ENCODE data around the gene PPM1L.

The PPM1L gene

DNA sequence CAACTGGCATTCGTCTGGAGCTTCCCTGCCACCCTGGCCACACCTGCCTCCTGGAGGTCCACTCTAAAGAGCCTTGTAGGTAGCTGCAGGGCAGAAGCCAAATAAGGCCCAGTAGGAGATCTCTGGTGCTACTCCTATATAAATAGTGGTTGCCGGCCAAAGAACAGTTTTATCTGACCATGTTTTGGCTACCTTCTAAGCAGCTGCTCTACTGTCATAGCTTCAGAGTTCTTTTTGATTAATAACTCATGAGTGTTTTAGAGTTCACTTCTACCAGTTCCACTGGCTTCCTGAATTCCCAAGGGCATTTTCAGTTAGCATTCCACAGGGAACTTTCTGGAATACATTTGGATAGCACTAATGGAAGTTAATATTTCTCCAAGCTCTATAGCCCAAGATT is 194.5 kb downstream of the PPM1L start:
- H3K4me3 ChIP-seq (ENCODE audit: low read depth, low read length), result no peak overlapping the region
- TF ChIP-seq, protein P1, sequence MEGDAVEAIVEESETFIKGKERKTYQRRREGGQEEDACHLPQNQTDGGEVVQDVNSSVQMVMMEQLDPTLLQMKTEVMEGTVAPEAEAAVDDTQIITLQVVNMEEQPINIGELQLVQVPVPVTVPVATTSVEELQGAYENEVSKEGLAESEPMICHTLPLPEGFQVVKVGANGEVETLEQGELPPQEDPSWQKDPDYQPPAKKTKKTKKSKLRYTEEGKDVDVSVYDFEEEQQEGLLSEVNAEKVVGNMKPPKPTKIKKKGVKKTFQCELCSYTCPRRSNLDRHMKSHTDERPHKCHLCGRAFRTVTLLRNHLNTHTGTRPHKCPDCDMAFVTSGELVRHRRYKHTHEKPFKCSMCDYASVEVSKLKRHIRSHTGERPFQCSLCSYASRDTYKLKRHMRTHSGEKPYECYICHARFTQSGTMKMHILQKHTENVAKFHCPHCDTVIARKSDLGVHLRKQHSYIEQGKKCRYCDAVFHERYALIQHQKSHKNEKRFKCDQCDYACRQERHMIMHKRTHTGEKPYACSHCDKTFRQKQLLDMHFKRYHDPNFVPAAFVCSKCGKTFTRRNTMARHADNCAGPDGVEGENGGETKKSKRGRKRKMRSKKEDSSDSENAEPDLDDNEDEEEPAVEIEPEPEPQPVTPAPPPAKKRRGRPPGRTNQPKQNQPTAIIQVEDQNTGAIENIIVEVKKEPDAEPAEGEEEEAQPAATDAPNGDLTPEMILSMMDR (IDR thresholded peaks at IDR 0.05; ENCODE audit: low read depth, low read length), result no peak

DNA sequence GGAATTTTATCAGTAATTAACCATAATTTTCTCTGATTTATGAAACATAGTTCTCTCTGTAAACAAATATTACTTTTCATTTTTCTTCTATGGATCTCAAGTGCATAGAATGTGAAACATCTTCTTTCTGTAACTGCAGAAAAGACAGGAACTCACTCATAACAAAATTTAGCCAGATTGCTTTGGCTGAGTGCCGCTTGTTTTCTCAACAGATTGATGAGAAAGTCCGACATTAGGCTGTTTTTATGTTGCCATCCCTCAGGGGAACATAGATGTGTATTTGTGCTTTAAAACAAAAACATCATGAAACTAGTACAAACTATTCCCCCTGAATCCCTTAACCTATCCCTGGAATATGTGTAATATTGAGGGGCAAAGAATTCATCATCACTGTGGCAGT is 194.9 kb downstream of the PPM1L start:
- TF ChIP-seq, protein P1 (IDR thresholded peaks at IDR 0.05; ENCODE audit: low read depth, low read length), result no peak
- no peak overlapping the region for H3K4me3 ChIP-seq (ENCODE audit: low read depth, low read length)

DNA sequence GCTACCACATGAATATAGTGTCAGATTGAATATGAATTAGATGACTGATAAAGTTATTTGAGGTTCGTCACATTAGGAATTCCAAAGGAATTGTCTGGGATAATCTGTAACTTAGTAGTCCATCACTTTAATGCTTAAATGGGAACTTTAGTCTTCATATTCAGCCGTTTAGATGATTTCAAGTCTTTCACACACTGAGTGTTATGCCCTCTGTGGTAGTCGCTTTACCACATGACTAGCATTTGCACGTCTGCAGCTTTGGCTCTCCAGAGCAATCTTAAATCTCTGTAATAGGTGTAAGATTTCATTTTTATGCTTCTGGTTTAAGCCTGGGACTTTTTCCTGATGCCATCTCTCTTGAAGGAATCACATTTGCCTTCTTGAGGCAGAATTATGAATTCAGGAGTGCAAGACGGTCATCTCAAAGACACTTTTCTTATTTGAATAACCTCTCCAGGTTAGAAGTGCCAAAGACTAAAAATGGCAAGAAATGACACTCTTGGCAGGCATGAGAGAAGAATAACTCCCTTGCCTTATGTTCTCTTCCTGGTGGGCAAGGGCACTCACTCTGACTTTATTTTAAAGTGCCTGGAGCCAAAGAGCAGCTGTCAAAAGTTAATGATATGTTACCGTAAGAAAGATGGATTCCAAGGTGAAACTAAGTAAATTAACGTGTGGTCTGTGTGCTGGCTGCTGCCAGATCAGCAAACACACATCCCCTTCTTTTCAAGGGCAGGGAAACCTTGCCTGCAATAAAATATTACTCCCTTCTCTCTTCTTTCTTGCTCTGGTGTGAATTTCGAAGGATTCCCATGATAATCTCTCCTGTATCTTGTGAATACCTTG is 195.8 kb downstream of the PPM1L start:
- no peak overlapping the region for H3K4me3 ChIP-seq (ENCODE audit: low read depth, low read length)
- TF ChIP-seq, protein P1 (IDR thresholded peaks at IDR 0.05; ENCODE audit: low read depth, low read length), result no peak

DNA sequence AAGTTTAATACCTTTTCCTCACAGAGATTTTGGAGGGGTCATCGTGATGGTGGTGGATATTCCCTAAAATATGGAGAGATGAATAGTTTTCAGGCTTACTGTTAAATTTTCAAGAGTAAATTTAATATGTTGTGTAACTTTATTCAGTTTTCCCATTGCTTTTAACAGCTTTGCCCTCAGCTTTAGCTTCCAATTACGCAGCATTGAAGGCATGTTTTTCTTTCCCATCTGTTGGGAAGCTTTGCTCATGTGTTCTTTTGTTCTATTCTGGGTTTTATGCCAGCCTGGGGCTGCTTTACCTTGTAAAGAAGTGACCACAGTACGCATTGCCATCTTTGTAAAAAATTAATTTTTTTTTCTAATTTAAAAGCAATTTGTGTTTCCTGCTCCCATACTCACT is 197.7 kb downstream of the PPM1L start:
- no peak overlapping the region for H3K4me3 ChIP-seq (ENCODE audit: low read depth, low read length)
- TF ChIP-seq, protein P1 (IDR thresholded peaks at IDR 0.05; ENCODE audit: low read depth, low read length), result no peak

DNA sequence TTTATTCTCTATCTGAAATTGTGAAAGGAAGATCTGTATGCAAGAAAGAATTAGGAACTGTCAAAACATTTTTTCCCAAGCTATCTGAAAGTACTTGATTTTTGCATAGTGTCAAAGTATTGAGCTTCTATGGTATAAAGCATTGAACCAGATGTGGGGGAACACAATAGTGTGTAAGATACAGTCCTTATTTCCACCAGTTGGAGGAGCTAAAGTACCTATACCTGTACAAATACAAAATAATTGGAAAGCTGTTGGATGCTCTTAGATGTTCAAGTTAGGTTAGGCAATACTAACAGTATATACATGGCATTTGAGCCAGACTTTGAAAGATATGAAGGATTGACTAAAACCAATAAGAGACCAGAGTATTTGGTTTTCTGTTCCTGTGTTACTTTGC is 200.8 kb downstream of the PPM1L start:
- TF ChIP-seq, protein P1 (IDR thresholded peaks at IDR 0.05; ENCODE audit: low read depth, low read length), result no peak

DNA sequence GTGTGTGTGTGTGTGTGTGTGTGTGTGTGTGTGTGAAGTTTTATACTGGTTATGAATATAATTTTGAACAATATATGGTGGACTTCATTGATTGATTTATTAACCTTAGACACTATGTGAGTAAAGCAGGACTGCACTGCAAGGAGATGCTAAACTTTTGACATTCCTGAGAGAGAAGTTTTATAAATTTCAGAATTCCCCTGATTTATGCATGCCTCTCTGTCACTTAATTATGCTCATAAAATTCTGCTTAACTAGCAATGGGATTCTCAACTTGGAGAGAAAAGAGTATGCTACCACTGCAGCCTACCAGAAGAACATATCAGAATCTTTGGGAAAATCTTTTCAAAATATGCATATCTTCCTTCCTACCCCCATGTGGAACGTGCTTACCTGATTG is 204.5 kb downstream of the PPM1L start:
- TF ChIP-seq, protein P1 (IDR thresholded peaks at IDR 0.05; ENCODE audit: low read depth, low read length), result no peak
- H3K4me3 ChIP-seq (ENCODE audit: low read depth, low read length), result no peak overlapping the region

More for the DNA sequence above, 200.8 kb downstream of the PPM1L start:
- no peak overlapping the region for H3K4me3 ChIP-seq (ENCODE audit: low read depth, low read length)

DNA sequence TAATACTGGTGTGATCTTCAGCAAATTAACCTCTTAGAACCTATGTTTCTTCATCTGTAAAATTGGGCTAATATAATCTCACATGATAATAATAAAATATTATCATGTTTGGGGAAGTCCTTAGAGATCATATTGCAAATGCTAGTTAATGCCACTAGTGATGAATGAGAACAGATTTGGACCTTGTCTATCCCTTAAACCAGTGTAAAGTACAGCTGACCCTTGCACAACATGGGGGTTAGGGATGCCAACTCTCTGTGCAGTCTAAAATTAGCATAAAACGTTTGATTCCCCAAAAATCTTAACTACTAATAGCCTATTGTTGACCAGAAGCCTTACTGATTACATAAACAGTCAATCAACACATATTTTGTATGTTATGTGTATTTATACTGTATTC is 207.9 kb downstream of the PPM1L start:
- no peak overlapping the region for H3K4me3 ChIP-seq (ENCODE audit: low read depth, low read length)
- TF ChIP-seq, protein P1 (IDR thresholded peaks at IDR 0.05; ENCODE audit: low read depth, low read length), result no peak

Data from WI38 (cell line).